HFFc6 (cell line): ENCODE measurements around the gene NDUFS3. TPM values are rescaled to one million over a fixed set of nuclear protein-coding genes. Genes with fewer than 3 reads are reported as not detected.
A peak's percentile ranks its signal among the peaks of the same experiment; 100 is the strongest.

Source experiments
- DNase-seq: peaks from one replicate; pipeline ENCODE4 v3.0.0-alpha.2; 2018
- H3K27ac Mint-ChIP-seq: 2 replicates; pipeline ENCODE4 v1.8.0; 2020; ENCODE audit warnings: mild to moderate bottlenecking, mixed read lengths
- H3K27me3 Mint-ChIP-seq: 2 replicates; pipeline ENCODE4 v1.8.0; 2021; ENCODE audit warnings: mild to moderate bottlenecking, moderate library complexity, mixed read lengths; ENCODE audit not compliant: insufficient read depth
- H3K36me3 Mint-ChIP-seq: 2 replicates; pipeline ENCODE4 v1.8.0; 2021; ENCODE audit warnings: low read depth, mixed read lengths
- H3K4me1 Mint-ChIP-seq: 2 replicates; pipeline ENCODE4 v1.8.0; 2020; ENCODE audit warnings: low read depth, mixed read lengths
- H3K4me3 Mint-ChIP-seq: 2 replicates; pipeline ENCODE4 v1.8.0; 2020; ENCODE audit warnings: mild to moderate bottlenecking, moderate library complexity, mixed read lengths
- H3K9me3 Mint-ChIP-seq: 2 replicates; pipeline ENCODE4 v1.8.0; 2020; ENCODE audit warnings: mild to moderate bottlenecking, mixed read lengths
- total RNA-seq, 6 experiments: library from RNA; stranded (reverse); fragmentation: NEBNext Ultra II Directional; extraction: Animal tissue kit (Norgen Biotek cat#: 25700); gene quantifications; 2 replicates in 1 of 6; 3 replicates in 5 of 6; pipeline ENCODE4 v1.2.3, GENCODE V29; 2021
- TF ChIP-seq, protein P1 (sequence below): fragments of 200-600 bp; sonication (generic); IDR thresholded peaks from 2 replicates; pipeline ENCODE4 v1.5.0; 2021; ENCODE audit warnings: antibody characterized with exemption, mild to moderate bottlenecking

NDUFS3 gene
- total RNA-seq, 6 experiments from 2014 or later, result 97.0 to 105 (median 99.8) TPM

DNA sequence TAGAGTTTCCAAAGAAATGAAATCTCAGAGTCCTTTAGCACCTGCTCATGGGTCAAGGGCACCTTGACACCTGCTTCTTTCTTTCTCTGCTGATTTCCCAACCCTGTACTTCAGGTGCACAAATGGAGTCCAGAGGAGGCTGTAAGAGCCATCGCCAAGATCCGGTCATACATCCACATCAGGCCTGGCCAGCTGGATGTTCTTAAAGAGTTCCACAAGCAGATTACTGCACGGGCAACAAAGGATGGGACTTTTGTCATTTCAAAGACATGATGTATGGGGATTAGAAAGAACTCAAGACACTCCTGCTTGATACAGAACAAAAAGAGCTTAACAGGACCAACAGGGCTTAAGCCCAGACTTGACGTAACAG is 7.5 kb upstream of the NDUFS3 start:
- H3K9me3 Mint-ChIP-seq, result no peaks in the 10 kb centered on the region
- H3K27me3 Mint-ChIP-seq, result no peaks in the 10 kb centered on the region
- no peak for DNase-seq
- peaks cover 17% of the 10 kb centered on the region; the same call in 1 of the 2 replicates for H3K36me3 Mint-ChIP-seq
- no peak overlapping the region for H3K4me3 Mint-ChIP-seq
- peak overlapping the region; percentile 79 for H3K27ac Mint-ChIP-seq
- H3K4me1 Mint-ChIP-seq, result peaks cover 39% of the 10 kb centered on the region
- TF ChIP-seq, protein P1, sequence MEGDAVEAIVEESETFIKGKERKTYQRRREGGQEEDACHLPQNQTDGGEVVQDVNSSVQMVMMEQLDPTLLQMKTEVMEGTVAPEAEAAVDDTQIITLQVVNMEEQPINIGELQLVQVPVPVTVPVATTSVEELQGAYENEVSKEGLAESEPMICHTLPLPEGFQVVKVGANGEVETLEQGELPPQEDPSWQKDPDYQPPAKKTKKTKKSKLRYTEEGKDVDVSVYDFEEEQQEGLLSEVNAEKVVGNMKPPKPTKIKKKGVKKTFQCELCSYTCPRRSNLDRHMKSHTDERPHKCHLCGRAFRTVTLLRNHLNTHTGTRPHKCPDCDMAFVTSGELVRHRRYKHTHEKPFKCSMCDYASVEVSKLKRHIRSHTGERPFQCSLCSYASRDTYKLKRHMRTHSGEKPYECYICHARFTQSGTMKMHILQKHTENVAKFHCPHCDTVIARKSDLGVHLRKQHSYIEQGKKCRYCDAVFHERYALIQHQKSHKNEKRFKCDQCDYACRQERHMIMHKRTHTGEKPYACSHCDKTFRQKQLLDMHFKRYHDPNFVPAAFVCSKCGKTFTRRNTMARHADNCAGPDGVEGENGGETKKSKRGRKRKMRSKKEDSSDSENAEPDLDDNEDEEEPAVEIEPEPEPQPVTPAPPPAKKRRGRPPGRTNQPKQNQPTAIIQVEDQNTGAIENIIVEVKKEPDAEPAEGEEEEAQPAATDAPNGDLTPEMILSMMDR, result no peak

DNA sequence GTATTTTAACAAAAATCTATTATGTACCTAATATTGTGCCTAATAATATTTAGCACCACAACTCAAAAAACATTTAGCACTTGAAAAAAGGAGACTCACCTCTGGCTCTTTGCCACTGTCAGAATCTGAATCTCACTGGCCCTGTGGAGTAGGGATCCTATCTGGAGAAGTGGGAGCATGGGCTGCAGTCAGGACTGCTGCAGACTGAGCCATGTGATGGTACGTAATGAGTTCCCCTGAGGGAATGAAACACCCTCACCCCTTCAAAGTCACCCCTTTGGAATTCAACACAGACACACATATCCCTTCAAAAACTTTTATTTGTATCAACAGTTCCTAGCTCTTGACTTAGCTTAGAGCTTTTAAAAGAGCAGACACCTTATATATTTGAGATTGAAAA is 7.0 kb upstream of the NDUFS3 start:
- no peaks in the 10 kb centered on the region for H3K27me3 Mint-ChIP-seq
- no peaks in the 10 kb centered on the region for H3K9me3 Mint-ChIP-seq
- DNase-seq, result peak; percentile 77
- H3K36me3 Mint-ChIP-seq, result peaks cover 12% of the 10 kb centered on the region; the same call in 1 of the 2 replicates
- TF ChIP-seq, protein P1, result no peak
- H3K4me3 Mint-ChIP-seq, result peak overlapping the region; percentile 52
- peaks cover 36% of the 10 kb centered on the region for H3K4me1 Mint-ChIP-seq
- peak overlapping the region; percentile 79 for H3K27ac Mint-ChIP-seq

DNA sequence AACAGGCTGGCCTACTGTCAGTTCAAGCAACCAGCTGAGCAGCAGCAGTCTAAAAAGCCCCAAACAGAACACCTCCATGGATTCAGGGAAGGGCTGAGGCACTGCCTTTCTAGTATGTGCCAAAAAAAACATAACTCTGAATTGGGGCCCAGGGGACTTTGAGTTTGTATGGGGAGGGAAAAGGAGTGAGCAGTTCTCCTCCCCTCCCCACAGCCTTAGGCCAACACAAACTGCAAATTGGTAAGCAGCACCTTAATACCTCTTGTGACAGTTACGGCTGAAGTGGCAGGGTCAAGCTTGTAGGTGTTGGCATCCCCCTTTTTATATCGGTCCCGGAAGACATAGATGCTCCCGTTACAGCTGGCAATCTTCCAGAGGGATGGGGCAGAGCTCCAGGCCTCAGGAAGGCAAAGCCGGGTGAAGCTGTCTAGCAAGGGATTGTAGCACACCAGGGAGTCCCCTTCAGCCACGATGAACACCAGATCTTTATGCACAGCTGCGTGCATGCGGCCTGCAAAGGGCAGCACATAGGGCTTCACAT is 6.1 kb upstream of the NDUFS3 start:
- no peaks in the 10 kb centered on the region for H3K9me3 Mint-ChIP-seq
- no peaks in the 10 kb centered on the region for H3K27me3 Mint-ChIP-seq
- TF ChIP-seq, protein P1, result no peak
- H3K27ac Mint-ChIP-seq, result peak overlapping the region; percentile 79
- peaks cover 44% of the 10 kb centered on the region for H3K4me1 Mint-ChIP-seq
- H3K36me3 Mint-ChIP-seq, result peaks cover 12% of the 10 kb centered on the region; the same call in 1 of the 2 replicates
- peak overlapping the region; percentile 52; the same call in 1 of the 2 replicates for H3K4me3 Mint-ChIP-seq
- no peak for DNase-seq

DNA sequence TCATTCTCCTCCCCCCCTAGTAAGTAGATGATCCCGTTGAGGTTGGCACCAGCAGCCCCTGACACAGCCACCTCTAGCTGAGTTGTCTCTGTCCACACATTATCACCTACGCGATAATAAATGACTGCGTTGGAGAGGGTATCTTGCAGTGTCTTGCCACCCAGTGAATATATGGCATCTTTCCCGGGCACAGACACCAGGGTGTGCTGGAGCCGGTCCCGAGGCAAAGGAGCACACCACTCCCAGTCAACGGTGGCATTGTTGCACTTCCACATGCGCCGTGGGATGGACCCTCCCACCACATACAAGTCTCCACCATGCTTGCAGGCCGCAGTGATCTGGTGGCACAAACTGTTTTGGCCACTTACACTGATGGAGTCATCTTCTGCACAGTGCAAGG is 5.6 kb upstream of the NDUFS3 start:
- H3K36me3 Mint-ChIP-seq, result peaks cover 12% of the 10 kb centered on the region; the same call in 1 of the 2 replicates
- no peak overlapping the region for H3K27ac Mint-ChIP-seq
- no peaks in the 10 kb centered on the region for H3K27me3 Mint-ChIP-seq
- H3K9me3 Mint-ChIP-seq, result no peaks in the 10 kb centered on the region
- DNase-seq, result no peak
- TF ChIP-seq, protein P1, result no peak
- peaks cover 49% of the 10 kb centered on the region for H3K4me1 Mint-ChIP-seq
- no peak overlapping the region for H3K4me3 Mint-ChIP-seq

DNA sequence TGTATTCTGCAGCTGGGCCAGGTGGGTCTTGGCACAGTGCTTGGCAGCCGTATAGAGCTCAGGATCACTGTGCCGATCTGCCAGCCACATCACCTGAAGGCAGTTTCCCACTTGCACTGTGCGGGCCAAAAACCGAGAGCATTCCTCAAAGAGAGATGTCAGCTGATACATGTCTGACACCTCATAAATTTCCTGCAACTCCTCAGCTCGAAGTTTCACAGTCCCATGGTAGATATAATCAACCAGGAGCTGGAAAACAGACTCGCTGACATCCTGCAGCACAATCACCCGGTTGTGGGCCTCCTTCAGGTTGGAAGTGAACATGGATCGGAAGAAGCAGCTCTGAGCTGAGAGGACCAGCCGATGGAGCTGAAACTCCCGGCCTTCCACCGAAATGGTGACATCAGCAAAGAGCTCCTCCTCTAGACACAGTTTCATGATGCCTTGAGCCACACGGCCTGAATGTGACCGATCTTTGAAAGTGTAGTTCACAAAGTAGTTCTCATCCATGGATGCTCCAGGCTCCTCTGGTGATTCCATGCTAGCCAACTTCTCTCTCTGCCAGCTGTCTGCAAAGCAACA is 1.3 kb upstream of the NDUFS3 start:
- Mint-ChIP-seq H3K4me3 (peak overlapping the region; percentile 99), H3K4me1 (peaks cover 44% of the 10 kb centered on the region), H3K27me3 (no peaks in the 10 kb centered on the region), H3K27ac (peak overlapping the region; percentile 96), H3K9me3 (no peaks in the 10 kb centered on the region), H3K36me3 (peaks cover 18% of the 10 kb centered on the region)
- TF ChIP-seq, protein P1, result no peak
- DNase-seq, result peak; percentile 33
